IMR-90 (cell line): ENCODE measurements around the gene CHCHD2. TPM values are rescaled to one million over a fixed set of nuclear protein-coding genes. Genes with fewer than 3 reads are reported as not detected.
A peak's percentile ranks its signal among the peaks of the same experiment; 100 is the strongest.

Source experiments
- ATAC-seq: fragments of 200-7000 bp; cut with Tn5 transposase; 2 replicates; pipeline ENCODE4 v1.9.1; 2020; ENCODE audit warnings: low read depth, mild to moderate bottlenecking, moderate library complexity
- BruUV-seq: library from RNA; stranded (reverse); fragments of 400-500 nt; replicated peaks from 2 replicates; lab custom pipeline; 2021; lab: Mats Ljungman, UMichigan
- CTCF ChIA-PET: fragments of 300-600 bp; formaldehyde crosslinking; extraction: SDS; loops from one replicate; lab custom pipeline; 2021; ENCODE audit warnings: antibody characterized with exemption; lab: Yijun Ruan, JAX
- POLR2A ChIA-PET: fragments of 300-600 bp; sonication (Branson Sonifier 250); formaldehyde crosslinking; loops from one replicate; lab custom pipeline; 2022; ENCODE audit warnings: antibody characterized with exemption; ENCODE audit not compliant: unreplicated experiment; lab: Charles Lee
- DNase-seq: peaks from one replicate; pipeline ENCODE4 v3.0.0; 2013
- H2AFZ ChIP-seq: replicated peaks from 2 replicates; pipeline ENCODE3; 2013; ENCODE audit warnings: low read length, mild to moderate bottlenecking; ENCODE audit not compliant: poor library complexity
- H2AK5ac ChIP-seq: 2 replicates; pipeline ENCODE4 v1.6.1; 2013; ENCODE audit warnings: low read depth, low read length, inconsistent platforms
- H2AK9ac ChIP-seq: replicated peaks from 2 replicates; pipeline ENCODE3; 2013; ENCODE audit warnings: mild to moderate bottlenecking, low read depth, low read length, moderate library complexity; ENCODE audit not compliant: poor library complexity
- H2BK120ac ChIP-seq: 2 replicates; pipeline ENCODE4 v1.6.1; 2013; ENCODE audit warnings: low read depth, low read length, inconsistent platforms
- H2BK15ac ChIP-seq: 3 replicates; pipeline ENCODE4 v1.6.1; 2013; ENCODE audit warnings: low read depth, low read length, inconsistent platforms
- H2BK20ac ChIP-seq: 2 replicates; pipeline ENCODE4 v1.6.1; 2013; ENCODE audit warnings: low read depth, mild to moderate bottlenecking, inconsistent platforms, low read length, moderate library complexity
- H2BK5ac ChIP-seq: 2 replicates; pipeline ENCODE4 v1.6.1; 2013; ENCODE audit warnings: mild to moderate bottlenecking, low read depth, low read length, inconsistent platforms; ENCODE audit not compliant: poor library complexity, severe bottlenecking
- H3K14ac ChIP-seq: replicated peaks from 2 replicates; pipeline ENCODE4 v1.6.1; 2013; ENCODE audit warnings: low read depth, low read length, inconsistent platforms
- H3K18ac ChIP-seq: 2 replicates; pipeline ENCODE4 v1.6.1; 2013; ENCODE audit warnings: low read depth, low read length, control low read depth
- H3K23ac ChIP-seq: 2 replicates; pipeline ENCODE4 v1.6.1; 2013; ENCODE audit warnings: low read depth, low read length, inconsistent platforms
- H3K27ac ChIP-seq: 2 replicates; pipeline ENCODE4 v1.5.1; 2013; ENCODE audit warnings: mild to moderate bottlenecking, control low read depth, low read length; ENCODE audit not compliant: insufficient read depth
- H3K27me3 ChIP-seq: 2 replicates; pipeline ENCODE4 v1.6.1; 2013; ENCODE audit warnings: low read length; ENCODE audit not compliant: control insufficient read depth, insufficient read depth
- H3K36me3 ChIP-seq: 2 replicates; pipeline ENCODE4 v1.6.1; 2013; ENCODE audit warnings: low read length, mixed read lengths; ENCODE audit not compliant: control insufficient read depth, insufficient read depth
- H3K4ac ChIP-seq: 2 replicates; pipeline ENCODE4 v1.6.1; 2013; ENCODE audit warnings: low read depth, low read length, inconsistent platforms
- H3K4me1 ChIP-seq: 2 replicates; pipeline ENCODE4 v1.6.1; 2013; ENCODE audit warnings: low read length, mixed read lengths; ENCODE audit not compliant: control insufficient read depth, insufficient read depth
- H3K4me2 ChIP-seq: 2 replicates; pipeline ENCODE4 v1.6.1; 2013; ENCODE audit warnings: low read depth, mild to moderate bottlenecking, control low read depth, low read length, moderate library complexity
- H3K4me3 ChIP-seq: 2 replicates; pipeline ENCODE4 v1.5.1; 2013; ENCODE audit warnings: low read depth, mild to moderate bottlenecking, control low read depth, low read length, moderate library complexity; ENCODE audit not compliant: insufficient read depth
- H3K56ac ChIP-seq: 2 replicates; pipeline ENCODE4 v1.6.1; 2013; ENCODE audit warnings: low read length, inconsistent platforms; ENCODE audit not compliant: insufficient read depth; ENCODE audit errors: extremely low read depth
- H3K79me1 ChIP-seq, 2 experiments: 2 replicates each; pipeline ENCODE4 v1.6.1; 2013; ENCODE audit warnings: low read length in 2 of 2, inconsistent platforms in 1 of 2, low read depth in 1 of 2
- H3K9ac ChIP-seq: 2 replicates; pipeline ENCODE4 v1.6.1; 2013; ENCODE audit warnings: low read depth, low read length, control low read depth
- H3K9me1 ChIP-seq: 2 replicates; pipeline ENCODE4 v1.6.1; 2013; ENCODE audit warnings: low read length, inconsistent platforms; ENCODE audit not compliant: insufficient read depth
- H3K9me3 ChIP-seq: 2 replicates; pipeline ENCODE4 v1.6.1; 2013; ENCODE audit warnings: low read length; ENCODE audit not compliant: control insufficient read depth, insufficient read depth
- H4K20me1 ChIP-seq: 2 replicates; pipeline ENCODE4 v1.6.1; 2013; ENCODE audit warnings: low read length, inconsistent platforms; ENCODE audit not compliant: insufficient read depth
- H4K5ac ChIP-seq: 2 replicates; pipeline ENCODE4 v1.6.1; 2013; ENCODE audit warnings: mild to moderate bottlenecking, low read depth, low read length, control low read depth
- H4K8ac ChIP-seq, 2 experiments: 2 replicates each; pipeline ENCODE4 v1.6.1; 2013; ENCODE audit warnings: low read depth in 2 of 2, low read length in 2 of 2, control low read depth in 1 of 2, inconsistent platforms in 1 of 2
- H4K91ac ChIP-seq: 2 replicates; pipeline ENCODE4 v1.6.1; 2013; ENCODE audit warnings: low read depth, low read length, inconsistent platforms; ENCODE audit not compliant: insufficient read depth
- BHLHE40 ChIP-seq: fragments of 150-350 bp; IDR thresholded peaks from 2 replicates; pipeline ENCODE4 v1.6.1; 2016; ENCODE audit warnings: mild to moderate bottlenecking, low read depth, low read length
- CEBPB ChIP-seq: IDR thresholded peaks from 2 replicates; pipeline ENCODE4 v1.6.1; 2012; ENCODE audit warnings: low read depth, low read length, improper control_type of control experiment
- FOS ChIP-seq: fragments of 150-350 bp; IDR thresholded peaks from 2 replicates; pipeline ENCODE4 v1.6.1; 2016; ENCODE audit warnings: low read depth, low read length
- MAFK ChIP-seq: IDR thresholded peaks from 2 replicates; pipeline ENCODE4 v1.6.1; 2012; ENCODE audit warnings: low read depth, low read length, improper control_type of control experiment
- MXI1 ChIP-seq: IDR thresholded peaks from 2 replicates; pipeline ENCODE4 v1.6.1; 2012; ENCODE audit warnings: low read depth, mild to moderate bottlenecking, low read length, moderate library complexity, borderline replicate concordance
- POLR2A ChIP-seq: IDR thresholded peaks from 2 replicates; pipeline ENCODE4 v1.6.1; 2012; ENCODE audit warnings: mild to moderate bottlenecking, low read depth, low read length
- SMC3 ChIP-seq: fragments of 150-350 bp; IDR thresholded peaks from 2 replicates; pipeline ENCODE4 v1.6.1; 2016; ENCODE audit warnings: low read depth, mild to moderate bottlenecking, antibody characterized with exemption, low read length, moderate library complexity
- WGBS, 2 experiments: methylation state at CpG; one replicate each; pipeline versions ENCODE4 v1.1.5 to v1.1.7; 2013; ENCODE audit warnings: missing lambda C conversion rate in 2 of 2; ENCODE audit not compliant: insufficient read length in 1 of 2; ENCODE audit errors: extremely low coverage in 2 of 2; 5-methylcytosine and 5-hydroxymethylcytosine counted together
- dilution Hi-C: fragments of 300-500 bp; cut with HindIII; formaldehyde crosslinking; loops from one replicate; pipeline ENCODE4 v1.14.3; 2018; ENCODE audit warnings: low sequenced_read_pairs; ENCODE audit not compliant: unreplicated experiment
- in situ Hi-C: fragments of 300-500 bp; cut with MboI; formaldehyde crosslinking; loops from 3 replicates; pipeline ENCODE4 v1.14.3; 2019; ENCODE audit warnings: low sequenced_read_pairs, inconsistent platforms, mixed read lengths
- intact Hi-C: fragments of 100-400 bp; cut with micrococcal nuclease; formaldehyde crosslinking; loops from 2 replicates; pipeline ENCODE4 v1.10.0; 2022
- polyA plus RNA-seq, 3 experiments: library from polyadenylated mRNA; depleted of rRNA; stranded (reverse); fragments of >200 nt; gene quantifications; 2 replicates each; pipeline ENCODE4 v1.2.3, GENCODE V29; 2012; ENCODE audit warnings: low replicate concordance in 1 of 3
- total RNA-seq: library from RNA; depleted of rRNA; stranded (reverse); fragments of >200 nt; gene quantifications from 2 replicates; pipeline ENCODE4 v1.2.3, GENCODE V29; 2012
- TF ChIP-seq, protein P1 (sequence below): fragments of 150-350 bp; IDR thresholded peaks from 2 replicates; pipeline ENCODE4 v1.6.1; 2017; ENCODE audit warnings: mild to moderate bottlenecking, antibody characterized with exemption, low read length, low read depth
- TF ChIP-seq, protein P2 (sequence below): fragments of 150-350 bp; IDR thresholded peaks from 2 replicates; pipeline ENCODE4 v1.6.1; 2016; ENCODE audit warnings: low read depth, mild to moderate bottlenecking, low read length, moderate library complexity, borderline replicate concordance
- TF ChIP-seq, protein P3 (sequence below): conservative IDR thresholded peaks from 2 replicates; pipeline ENCODE4 v1.5.1; 2012; ENCODE audit warnings: mild to moderate bottlenecking, low read depth, low read length, improper control_type of control experiment

Gene CHCHD2
- total and polyA plus RNA-seq, 2 of the 4 experiments (the other 2 are of a cell fraction), result 423 to 522 TPM

DNA sequence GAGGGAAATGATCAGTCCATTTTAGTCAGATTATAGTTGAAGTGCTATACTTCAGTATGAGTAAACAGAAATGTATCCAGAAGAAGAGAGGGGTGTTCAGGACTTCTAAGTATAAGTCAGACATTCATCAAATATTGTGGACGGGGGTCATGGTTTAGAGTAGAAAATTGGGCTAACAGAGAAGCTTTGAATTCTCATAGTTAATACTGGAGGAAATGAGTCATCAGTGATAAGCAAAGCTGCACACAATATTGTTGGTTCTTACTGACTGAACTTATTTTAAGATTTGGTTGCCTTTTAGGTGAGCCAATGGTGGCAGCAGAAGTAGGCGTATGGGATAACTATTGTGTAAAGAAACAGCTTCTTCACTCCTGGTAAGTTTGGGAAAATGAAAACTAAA is 43.9 kb downstream of the CHCHD2 start:
- ChIA-PET CTCF (no interaction called here), POLR2A (interaction anchor here (1.1 kb wide), 1 partner anchor 11 kb away, joined by 6 read pairs; the partner anchor contains the start of genes CCT6A and PSPH)
- no peak overlapping the region for H4K5ac ChIP-seq
- H3K9me3 ChIP-seq, result no peaks in the 10 kb centered on the region
- intact Hi-C loops, result loop anchor here (1.0 to 5.0 kb wide), 3 partner anchors 11 to 35 kb away; partner anchors contain the start of genes CCT6A and PSPH
- H4K8ac ChIP-seq, result peak overlapping the region in 1 of 2 experiments; percentile 68; a peak in 1 of 4 replicates
- H3K4me2 ChIP-seq, result peak overlapping the region; percentile 63; the same call in 1 of the 2 replicates
- no peak overlapping the region for H2BK15ac ChIP-seq
- H3K18ac ChIP-seq, result peak overlapping the region; percentile 59; the same call in 1 of the 2 replicates
- H3K4me3 ChIP-seq, result no peak overlapping the region
- DNase-seq (peak; percentile 89), ATAC-seq (peak; percentile 40)
- H3K27me3 ChIP-seq, result no peaks in the 10 kb centered on the region
- H3K9ac ChIP-seq, result no peak overlapping the region
- no peak overlapping the region for H2BK120ac ChIP-seq
- H2AK9ac ChIP-seq, result no peak overlapping the region
- peaks cover 9% of the 10 kb centered on the region for H3K4me1 ChIP-seq
- peak; percentile 87 for TF ChIP-seq FOS
- peak; percentile 27; the same call in 1 of the 2 replicates for TF ChIP-seq BHLHE40
- no peak for TF ChIP-seq MXI1
- TF ChIP-seq POLR2A, result no peak
- TF ChIP-seq CEBPB, result peak; percentile 46; the same call in 1 of the 2 replicates
- TF ChIP-seq, protein P1, sequence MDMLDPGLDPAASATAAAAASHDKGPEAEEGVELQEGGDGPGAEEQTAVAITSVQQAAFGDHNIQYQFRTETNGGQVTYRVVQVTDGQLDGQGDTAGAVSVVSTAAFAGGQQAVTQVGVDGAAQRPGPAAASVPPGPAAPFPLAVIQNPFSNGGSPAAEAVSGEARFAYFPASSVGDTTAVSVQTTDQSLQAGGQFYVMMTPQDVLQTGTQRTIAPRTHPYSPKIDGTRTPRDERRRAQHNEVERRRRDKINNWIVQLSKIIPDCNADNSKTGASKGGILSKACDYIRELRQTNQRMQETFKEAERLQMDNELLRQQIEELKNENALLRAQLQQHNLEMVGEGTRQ, result no peak
- TF ChIP-seq, protein P2, sequence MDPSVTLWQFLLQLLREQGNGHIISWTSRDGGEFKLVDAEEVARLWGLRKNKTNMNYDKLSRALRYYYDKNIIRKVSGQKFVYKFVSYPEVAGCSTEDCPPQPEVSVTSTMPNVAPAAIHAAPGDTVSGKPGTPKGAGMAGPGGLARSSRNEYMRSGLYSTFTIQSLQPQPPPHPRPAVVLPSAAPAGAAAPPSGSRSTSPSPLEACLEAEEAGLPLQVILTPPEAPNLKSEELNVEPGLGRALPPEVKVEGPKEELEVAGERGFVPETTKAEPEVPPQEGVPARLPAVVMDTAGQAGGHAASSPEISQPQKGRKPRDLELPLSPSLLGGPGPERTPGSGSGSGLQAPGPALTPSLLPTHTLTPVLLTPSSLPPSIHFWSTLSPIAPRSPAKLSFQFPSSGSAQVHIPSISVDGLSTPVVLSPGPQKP, result no peak
- no peak for TF ChIP-seq SMC3
- no peak for TF ChIP-seq MAFK
- TF ChIP-seq, protein P3, sequence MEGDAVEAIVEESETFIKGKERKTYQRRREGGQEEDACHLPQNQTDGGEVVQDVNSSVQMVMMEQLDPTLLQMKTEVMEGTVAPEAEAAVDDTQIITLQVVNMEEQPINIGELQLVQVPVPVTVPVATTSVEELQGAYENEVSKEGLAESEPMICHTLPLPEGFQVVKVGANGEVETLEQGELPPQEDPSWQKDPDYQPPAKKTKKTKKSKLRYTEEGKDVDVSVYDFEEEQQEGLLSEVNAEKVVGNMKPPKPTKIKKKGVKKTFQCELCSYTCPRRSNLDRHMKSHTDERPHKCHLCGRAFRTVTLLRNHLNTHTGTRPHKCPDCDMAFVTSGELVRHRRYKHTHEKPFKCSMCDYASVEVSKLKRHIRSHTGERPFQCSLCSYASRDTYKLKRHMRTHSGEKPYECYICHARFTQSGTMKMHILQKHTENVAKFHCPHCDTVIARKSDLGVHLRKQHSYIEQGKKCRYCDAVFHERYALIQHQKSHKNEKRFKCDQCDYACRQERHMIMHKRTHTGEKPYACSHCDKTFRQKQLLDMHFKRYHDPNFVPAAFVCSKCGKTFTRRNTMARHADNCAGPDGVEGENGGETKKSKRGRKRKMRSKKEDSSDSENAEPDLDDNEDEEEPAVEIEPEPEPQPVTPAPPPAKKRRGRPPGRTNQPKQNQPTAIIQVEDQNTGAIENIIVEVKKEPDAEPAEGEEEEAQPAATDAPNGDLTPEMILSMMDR, result no peak
- no peak overlapping the region for H2AK5ac ChIP-seq
- peaks cover 17% of the 10 kb centered on the region; the same call in 1 of the 2 replicates for H4K20me1 ChIP-seq
- peak overlapping the region; percentile 92 for H2BK5ac ChIP-seq
- H3K79me1 ChIP-seq, result peaks cover 16 to 34% of the 10 kb centered on the region in 2 experiments
- WGBS, 2 experiments, result no CpG with 5 or more reads among the region's 2 CpGs
- H2AFZ ChIP-seq, result no peak overlapping the region
- H2BK20ac ChIP-seq, result peak overlapping the region; percentile 37; the same call in 1 of the 2 replicates
- H3K36me3 ChIP-seq, result peaks cover 24% of the 10 kb centered on the region
- peak overlapping the region; percentile 82; the same call in 1 of the 2 replicates for H3K23ac ChIP-seq
- no peak overlapping the region for H3K27ac ChIP-seq
- in situ Hi-C loops, result no loop called here
- H3K14ac ChIP-seq, result 0 out of 2 replicates have a peak overlapping the region, but pooled peaks have one; percentile 34
- no peak overlapping the region; the same call in 1 of the 2 replicates for H3K4ac ChIP-seq
- H3K9me1 ChIP-seq, result no peaks in the 10 kb centered on the region
- dilution Hi-C loops, result no loop called here
- H3K56ac ChIP-seq, result no peak overlapping the region
- no TSS peak for BruUV-seq
- H4K91ac ChIP-seq, result no peak overlapping the region
